ENCODE measurements around the gene GFOD2.

GFOD2 gene

DNA sequence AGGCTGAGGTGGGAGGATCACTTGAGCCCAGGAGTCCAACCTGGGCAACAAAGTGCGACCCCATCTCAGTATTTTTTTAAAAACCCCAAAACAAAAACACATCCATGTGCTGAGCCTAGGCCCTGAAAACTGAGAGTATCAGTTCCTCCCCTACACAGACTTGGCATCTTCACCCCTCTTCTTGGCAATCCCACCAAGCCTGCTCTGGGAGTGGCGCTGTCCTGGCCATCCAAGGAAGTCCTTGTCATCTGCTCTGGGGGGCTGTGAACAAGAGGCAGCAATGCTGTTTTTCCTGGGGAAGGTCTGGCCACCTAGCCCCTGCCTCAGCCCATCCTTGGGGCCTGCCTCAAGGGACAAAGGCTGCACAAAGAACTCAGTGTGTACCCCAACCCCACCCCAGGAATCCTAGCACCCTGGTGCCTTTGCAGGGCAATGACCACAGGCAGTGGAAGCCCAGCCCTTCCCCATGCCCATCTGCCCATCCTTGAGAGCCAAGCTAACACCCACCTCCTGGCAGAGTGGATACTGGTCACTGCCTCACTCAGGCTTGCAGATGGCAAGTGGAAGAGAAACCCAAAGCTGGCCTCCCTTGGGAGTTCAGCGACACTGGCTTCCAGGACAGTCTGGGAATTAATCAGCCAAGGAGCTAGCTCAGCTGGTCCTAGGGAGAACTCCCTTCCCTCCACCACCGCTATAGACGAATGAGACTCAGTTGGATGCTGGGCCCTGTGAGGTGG lies 14.8 kb upstream of the GFOD2 start:
- Histone ChIP-seq H3K4me1 (ENCODE audit: control insufficient read depth, insufficient read depth, low read length) (no peaks in the 10 kb centered on the region), H3K36me3 (ENCODE audit: control insufficient read depth in 2 of 2, insufficient read depth in 2 of 2, low read length in 2 of 2) (peaks cover 34 to 38% of the 10 kb centered on the region in 2 donors), H3K27me3 (ENCODE audit: control insufficient read depth in 1 of 2, insufficient read depth in 2 of 2, low read length in 2 of 2) (no peaks in the 10 kb centered on the region)

DNA sequence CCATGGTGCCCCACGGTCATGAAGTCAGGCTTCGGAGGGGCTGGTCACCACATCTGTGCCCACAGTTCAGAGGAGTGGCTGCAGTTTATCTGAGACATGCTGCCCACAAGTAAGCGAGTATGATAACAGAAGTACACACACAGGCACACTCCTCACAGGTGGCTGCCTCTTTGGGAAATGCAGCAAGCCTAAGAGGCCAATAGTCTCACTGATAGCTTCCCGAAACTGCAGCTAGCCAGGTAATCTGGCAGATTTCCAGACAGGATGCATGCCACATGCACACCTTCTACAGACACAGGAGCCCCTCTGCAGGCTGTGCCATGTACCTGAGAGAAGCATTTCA lies 12.6 kb upstream of the GFOD2 start:
- H3K27me3 ChIP-seq (ENCODE audit: control insufficient read depth in 1 of 2, insufficient read depth in 2 of 2, low read length in 2 of 2) = no peaks in the 10 kb centered on the region
- H3K4me1 ChIP-seq (ENCODE audit: control insufficient read depth, insufficient read depth, low read length) = no peaks in the 10 kb centered on the region
- H3K36me3 ChIP-seq (ENCODE audit: control insufficient read depth in 2 of 2, insufficient read depth in 2 of 2, low read length in 2 of 2) = peaks cover 51 to 52% of the 10 kb centered on the region in 2 donors
- no peak overlapping the region for H3K4me3 ChIP-seq (ENCODE audit: low read length in 2 of 2)
- no peaks in the 10 kb centered on the region for H3K9me3 ChIP-seq (ENCODE audit: control insufficient read depth in 2 of 2, low read length in 2 of 2)
- no peak overlapping the region for H3K9ac ChIP-seq (ENCODE audit: low read length in 2 of 2)
- H3K27ac ChIP-seq (ENCODE audit: low read length) = no peak overlapping the region

More for the DNA sequence above, 14.8 kb upstream of the GFOD2 start:
- no peak overlapping the region for H3K4me3 ChIP-seq (ENCODE audit: low read length in 2 of 2)
- no peak overlapping the region for H3K27ac ChIP-seq (ENCODE audit: low read length)
- no peaks in the 10 kb centered on the region for H3K9me3 ChIP-seq (ENCODE audit: control insufficient read depth in 2 of 2, low read length in 2 of 2)
- no peak overlapping the region for H3K9ac ChIP-seq (ENCODE audit: low read length in 2 of 2)

DNA sequence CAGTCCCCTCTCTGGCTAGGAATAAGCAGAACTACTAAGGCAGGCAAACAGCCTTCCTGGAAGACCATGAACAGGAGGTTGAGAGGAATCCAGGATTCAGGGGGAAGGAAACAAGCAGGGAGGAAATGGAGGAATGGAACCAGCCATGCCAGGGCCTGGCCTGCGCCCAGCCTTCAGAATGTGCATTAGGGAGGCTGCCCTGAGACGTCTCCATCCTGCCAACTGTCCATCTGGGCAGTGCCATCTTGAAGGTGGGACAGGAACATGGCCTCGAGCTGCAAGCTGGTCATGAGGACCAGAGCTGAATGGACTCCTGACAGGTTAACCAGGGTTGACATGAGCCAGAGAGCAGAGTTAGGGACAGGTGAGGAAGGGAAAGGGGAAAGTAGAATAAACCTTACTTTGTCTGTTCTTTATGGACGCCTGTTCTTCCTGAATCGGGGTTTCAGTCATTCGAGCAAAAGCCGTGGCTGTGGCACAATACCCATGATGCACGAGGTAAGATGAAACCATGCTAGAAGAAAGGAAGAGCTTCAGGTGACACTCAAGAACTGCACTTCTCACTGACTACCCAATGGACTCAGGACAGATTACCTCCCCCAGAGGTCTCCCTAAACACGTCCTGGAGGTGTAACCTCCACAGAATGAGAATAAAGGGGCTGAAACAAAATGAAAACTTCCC lies 12.1 kb upstream of the GFOD2 start:
- no peak overlapping the region for H3K9ac ChIP-seq (ENCODE audit: low read length in 2 of 2)
- H3K36me3 ChIP-seq (ENCODE audit: control insufficient read depth in 2 of 2, insufficient read depth in 2 of 2, low read length in 2 of 2) = peaks cover 54 to 56% of the 10 kb centered on the region in 2 donors
- H3K9me3 ChIP-seq (ENCODE audit: control insufficient read depth in 2 of 2, low read length in 2 of 2) = no peaks in the 10 kb centered on the region

DNA sequence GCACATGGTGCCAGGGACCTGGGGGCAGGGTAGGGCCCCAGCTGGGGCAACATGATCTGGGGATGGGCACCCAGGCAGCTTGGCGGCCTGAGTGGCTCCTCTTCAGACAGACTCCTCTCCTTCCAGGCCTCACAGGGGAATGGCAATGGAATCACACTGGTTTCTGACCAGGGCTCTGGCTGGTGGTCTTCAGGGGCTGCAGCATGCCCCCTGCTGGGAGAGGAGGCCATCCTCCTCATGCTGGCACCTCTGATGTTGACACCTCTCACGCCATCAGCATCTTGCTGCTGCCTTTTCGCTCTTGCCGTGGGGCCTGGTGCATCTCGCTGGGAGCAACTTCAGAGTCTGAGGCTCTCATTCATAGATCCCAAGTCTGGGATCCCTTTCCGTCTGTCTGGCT lies 11.2 kb upstream of the GFOD2 start:
- no peaks in the 10 kb centered on the region for H3K9me3 ChIP-seq (ENCODE audit: control insufficient read depth in 2 of 2, low read length in 2 of 2)
- H3K9ac ChIP-seq (ENCODE audit: low read length in 2 of 2) = no peak overlapping the region
- no peaks in the 10 kb centered on the region for H3K4me1 ChIP-seq (ENCODE audit: control insufficient read depth, insufficient read depth, low read length)
- H3K36me3 ChIP-seq (ENCODE audit: control insufficient read depth in 2 of 2, insufficient read depth in 2 of 2, low read length in 2 of 2) = peaks cover 55 to 57% of the 10 kb centered on the region in 2 donors
- no peaks in the 10 kb centered on the region for H3K27me3 ChIP-seq (ENCODE audit: control insufficient read depth in 1 of 2, insufficient read depth in 2 of 2, low read length in 2 of 2)
- H3K4me3 ChIP-seq (ENCODE audit: low read length in 2 of 2) = no peak overlapping the region
- no peak overlapping the region for H3K27ac ChIP-seq (ENCODE audit: low read length)

More for the DNA sequence above, 12.1 kb upstream of the GFOD2 start:
- no peaks in the 10 kb centered on the region for H3K4me1 ChIP-seq (ENCODE audit: control insufficient read depth, insufficient read depth, low read length)
- no peaks in the 10 kb centered on the region for H3K27me3 ChIP-seq (ENCODE audit: control insufficient read depth in 1 of 2, insufficient read depth in 2 of 2, low read length in 2 of 2)
- no peak overlapping the region for H3K4me3 ChIP-seq (ENCODE audit: low read length in 2 of 2)
- no peak overlapping the region for H3K27ac ChIP-seq (ENCODE audit: low read length)

DNA sequence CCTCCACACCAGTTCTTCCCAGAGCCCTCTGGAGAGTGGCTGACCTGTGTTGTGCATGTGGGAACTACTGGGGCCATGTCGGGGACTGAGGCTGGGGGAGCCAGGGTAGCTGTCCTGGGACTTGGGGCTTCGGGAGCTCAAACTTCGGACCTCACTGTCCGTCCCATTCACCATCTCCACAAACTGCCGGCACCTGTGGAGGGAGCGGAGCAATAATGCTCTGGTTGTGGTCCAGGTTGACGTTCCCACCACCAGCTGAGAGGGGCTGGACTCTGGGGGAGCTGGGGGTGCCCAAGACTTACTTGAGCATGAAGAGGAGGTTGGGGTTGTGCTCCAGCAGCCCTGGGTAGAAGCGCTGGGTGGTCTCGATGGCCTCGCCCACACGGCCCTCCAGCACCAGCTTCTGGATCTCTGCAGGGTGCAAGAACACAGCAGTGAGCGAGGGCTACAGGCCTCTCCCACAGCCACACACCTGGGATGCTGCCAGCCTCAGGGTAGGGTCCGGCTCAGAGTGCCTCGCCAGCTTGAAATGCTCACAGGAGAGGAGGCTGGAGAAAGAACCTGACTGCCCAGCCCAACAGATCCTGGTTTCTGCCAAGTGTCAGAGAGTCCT lies 10.6 kb upstream of the GFOD2 start:
- Histone ChIP-seq H3K27me3 (ENCODE audit: control insufficient read depth in 1 of 2, insufficient read depth in 2 of 2, low read length in 2 of 2) (no peaks in the 10 kb centered on the region), H3K36me3 (ENCODE audit: control insufficient read depth in 2 of 2, insufficient read depth in 2 of 2, low read length in 2 of 2) (peaks cover 57 to 59% of the 10 kb centered on the region in 2 donors)

DNA sequence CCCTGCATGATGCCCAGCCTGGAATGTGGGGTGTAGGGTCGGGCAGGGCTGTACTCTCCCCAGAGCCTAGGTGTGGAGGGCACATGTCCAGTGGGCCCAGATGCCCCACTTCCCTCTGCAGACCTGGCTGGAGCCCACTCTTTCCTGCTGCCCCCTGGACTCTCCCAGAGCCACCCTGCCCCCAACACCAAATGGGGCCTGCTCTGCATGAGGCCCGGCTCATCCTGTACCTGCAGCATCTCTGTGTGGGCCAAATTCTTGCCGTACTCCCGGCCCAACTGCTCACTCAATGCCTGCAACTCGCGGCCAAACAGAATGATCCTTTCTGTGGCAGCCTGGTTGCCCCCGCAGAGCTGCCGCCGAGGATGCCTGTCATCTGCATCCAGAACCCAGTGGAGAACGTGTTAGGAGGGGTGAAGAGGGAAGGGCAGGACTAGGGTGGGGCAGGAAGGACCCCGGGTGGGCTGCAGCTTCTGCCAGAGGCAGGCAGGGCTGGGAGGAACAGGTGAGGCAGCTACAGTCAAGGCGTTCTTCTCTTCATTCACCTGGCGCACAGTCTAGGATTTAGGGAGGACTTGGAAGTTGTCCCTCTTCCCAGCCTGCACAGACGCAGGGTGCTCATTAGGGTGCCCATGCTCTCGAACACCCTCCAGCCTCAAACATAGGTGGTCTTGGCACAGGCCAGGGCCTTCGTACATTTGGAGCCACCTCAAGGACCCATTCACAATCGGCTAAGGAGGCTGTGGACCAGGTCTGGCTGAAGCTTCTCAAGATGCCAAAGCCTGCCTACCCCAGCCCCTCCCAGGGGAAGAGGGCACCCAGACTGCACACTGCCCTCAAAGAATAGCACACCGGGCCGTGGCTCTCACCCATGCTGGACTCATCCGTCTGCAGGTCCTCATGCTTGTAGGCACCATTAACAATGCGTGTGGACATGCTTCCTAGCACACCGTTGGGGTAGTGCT lies 8.7 kb upstream of the GFOD2 start:
- Histone ChIP-seq H3K9ac (ENCODE audit: low read length in 2 of 2) (no peak overlapping the region), H3K36me3 (ENCODE audit: control insufficient read depth in 2 of 2, insufficient read depth in 2 of 2, low read length in 2 of 2) (peaks cover 51% of the 10 kb centered on the region in 2 donors), H3K4me1 (ENCODE audit: control insufficient read depth, insufficient read depth, low read length) (no peaks in the 10 kb centered on the region), H3K27me3 (ENCODE audit: control insufficient read depth in 1 of 2, insufficient read depth in 2 of 2, low read length in 2 of 2) (no peaks in the 10 kb centered on the region), H3K27ac (ENCODE audit: low read length) (no peak overlapping the region), H3K9me3 (ENCODE audit: control insufficient read depth in 2 of 2, low read length in 2 of 2) (no peaks in the 10 kb centered on the region), H3K4me3 (ENCODE audit: low read length in 2 of 2) (no peak overlapping the region)

More for the DNA sequence above, 10.6 kb upstream of the GFOD2 start:
- Histone ChIP-seq H3K9ac (ENCODE audit: low read length in 2 of 2) (no peak overlapping the region), H3K9me3 (ENCODE audit: control insufficient read depth in 2 of 2, low read length in 2 of 2) (no peaks in the 10 kb centered on the region), H3K27ac (ENCODE audit: low read length) (no peak overlapping the region), H3K4me3 (ENCODE audit: low read length in 2 of 2) (no peak overlapping the region), H3K4me1 (ENCODE audit: control insufficient read depth, insufficient read depth, low read length) (no peaks in the 10 kb centered on the region)

DNA sequence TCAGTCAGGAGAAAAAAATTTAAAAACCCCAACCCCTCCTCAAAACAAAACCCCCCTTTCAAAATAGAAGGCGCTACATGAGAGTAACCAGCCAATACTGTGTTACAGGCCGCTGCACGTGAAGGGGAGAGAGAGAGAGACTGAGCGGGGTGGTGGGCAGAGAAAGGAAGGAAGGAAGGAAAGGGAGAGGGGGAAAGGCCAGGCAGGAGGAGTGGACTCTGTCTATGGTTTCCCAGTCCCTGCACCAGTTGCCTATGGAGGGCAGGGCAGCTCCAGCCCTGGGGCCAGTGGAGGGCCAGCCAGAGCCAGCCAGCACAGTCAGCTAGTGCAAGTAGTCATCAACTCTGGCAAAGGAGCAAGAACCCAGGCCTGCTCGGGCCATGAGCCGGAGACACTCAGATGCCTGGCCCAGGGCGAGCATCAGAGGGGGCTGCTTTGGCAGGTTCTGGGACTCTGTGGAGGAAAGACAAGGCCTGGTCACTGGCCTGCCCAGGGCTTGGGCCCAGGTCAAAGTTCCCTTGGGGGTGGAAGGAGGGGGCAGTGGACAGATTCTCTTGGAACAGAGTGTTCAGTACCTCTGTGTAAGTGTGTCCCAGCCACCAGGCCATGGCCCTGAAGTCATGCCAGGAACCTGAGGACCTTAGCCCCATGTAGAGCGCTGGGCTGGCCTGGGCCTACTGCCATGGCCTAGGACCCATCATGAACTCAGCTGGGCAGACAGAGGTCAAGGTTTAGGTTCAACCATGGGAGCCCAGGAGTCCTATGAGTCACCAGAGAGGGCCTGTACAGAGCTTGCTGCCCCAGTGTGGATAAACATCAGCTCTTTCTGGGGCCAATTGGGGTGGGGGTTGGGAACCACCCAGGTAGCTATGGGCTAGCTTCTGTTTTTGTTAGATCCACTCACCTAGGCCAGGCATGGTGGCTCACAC lies 7.3 kb upstream of the GFOD2 start:
- H3K36me3 ChIP-seq (ENCODE audit: control insufficient read depth in 2 of 2, insufficient read depth in 2 of 2, low read length in 2 of 2) = peaks cover 45 to 50% of the 10 kb centered on the region in 2 donors
- no peak overlapping the region for H3K4me3 ChIP-seq (ENCODE audit: low read length in 2 of 2)
- H3K27me3 ChIP-seq (ENCODE audit: control insufficient read depth in 1 of 2, insufficient read depth in 2 of 2, low read length in 2 of 2) = no peaks in the 10 kb centered on the region
- no peak overlapping the region for H3K9ac ChIP-seq (ENCODE audit: low read length in 2 of 2)
- no peaks in the 10 kb centered on the region for H3K4me1 ChIP-seq (ENCODE audit: control insufficient read depth, insufficient read depth, low read length)
- H3K27ac ChIP-seq (ENCODE audit: low read length) = no peak overlapping the region
- no peaks in the 10 kb centered on the region for H3K9me3 ChIP-seq (ENCODE audit: control insufficient read depth in 2 of 2, low read length in 2 of 2)

DNA sequence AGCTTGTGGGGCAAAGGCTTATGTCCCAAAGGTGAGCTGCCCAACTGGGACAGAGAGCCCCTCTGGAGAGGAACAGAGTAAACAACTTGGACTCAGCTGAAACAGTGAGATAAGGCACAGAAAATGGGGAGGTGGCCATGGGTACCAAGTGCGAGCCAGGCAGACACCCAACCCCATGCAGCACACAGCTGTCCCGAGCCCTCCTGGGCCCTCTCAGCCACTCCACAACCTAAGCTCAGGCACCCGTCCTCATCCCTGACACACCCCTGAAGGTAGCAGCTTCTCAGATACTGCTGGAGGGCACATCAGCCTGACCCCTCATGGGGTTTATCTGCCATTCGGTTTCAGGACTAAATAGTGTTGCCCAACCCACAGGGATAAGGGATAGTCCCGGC lies 4.8 kb upstream of the GFOD2 start:
- Histone ChIP-seq H3K9ac (ENCODE audit: low read length in 2 of 2) (no peak overlapping the region), H3K4me3 (ENCODE audit: low read length in 2 of 2) (no peak overlapping the region), H3K36me3 (ENCODE audit: control insufficient read depth in 2 of 2, insufficient read depth in 2 of 2, low read length in 2 of 2) (peaks cover 22 to 27% of the 10 kb centered on the region in 2 donors), H3K4me1 (ENCODE audit: control insufficient read depth, insufficient read depth, low read length) (peaks cover 9% of the 10 kb centered on the region), H3K27ac (ENCODE audit: low read length) (no peak overlapping the region), H3K27me3 (ENCODE audit: control insufficient read depth in 1 of 2, insufficient read depth in 2 of 2, low read length in 2 of 2) (no peaks in the 10 kb centered on the region), H3K9me3 (ENCODE audit: control insufficient read depth in 2 of 2, low read length in 2 of 2) (no peaks in the 10 kb centered on the region)

DNA sequence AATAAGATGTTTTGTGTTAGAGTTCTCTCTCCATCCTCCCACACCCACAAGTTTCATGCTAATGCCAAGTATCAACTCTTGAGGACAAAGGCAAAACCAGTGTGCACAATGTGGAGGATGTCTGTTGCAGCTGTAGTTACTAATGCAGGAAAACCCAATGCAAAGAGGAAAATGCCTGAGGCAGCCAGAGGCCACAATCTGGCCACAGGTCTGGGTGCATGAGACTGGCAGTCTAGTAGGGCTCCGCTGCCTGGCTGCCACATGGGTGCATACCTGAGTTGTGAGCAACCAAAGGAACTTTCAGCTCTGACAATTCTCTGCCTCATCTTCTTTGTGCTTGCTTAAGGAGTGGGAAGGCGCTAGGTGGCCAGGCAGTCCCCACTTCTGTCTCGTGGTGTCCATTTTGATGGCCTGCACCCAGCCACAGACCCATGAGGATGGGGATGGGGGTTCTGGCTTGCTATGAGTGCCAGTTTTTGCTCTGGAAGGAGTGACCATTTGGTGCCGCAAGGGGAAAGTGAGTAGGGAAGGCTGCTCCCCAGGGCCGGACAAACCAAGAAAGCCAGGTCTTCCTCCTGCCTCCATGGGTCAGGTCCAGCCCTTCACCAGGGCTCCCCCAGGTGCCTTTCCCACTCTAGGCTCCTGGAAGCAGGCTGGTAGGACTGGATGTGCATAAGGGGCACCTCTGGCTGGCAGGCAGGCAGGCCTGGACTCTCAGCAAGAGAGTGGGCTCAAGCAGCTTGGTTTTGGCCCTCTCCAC lies 4.2 kb upstream of the GFOD2 start:
- Histone ChIP-seq H3K4me3 (ENCODE audit: low read length in 2 of 2) (no peak overlapping the region), H3K9me3 (ENCODE audit: control insufficient read depth in 2 of 2, low read length in 2 of 2) (no peaks in the 10 kb centered on the region), H3K4me1 (ENCODE audit: control insufficient read depth, insufficient read depth, low read length) (peaks cover 13% of the 10 kb centered on the region), H3K27ac (ENCODE audit: low read length) (no peak overlapping the region), H3K9ac (ENCODE audit: low read length in 2 of 2) (no peak overlapping the region), H3K27me3 (ENCODE audit: control insufficient read depth in 1 of 2, insufficient read depth in 2 of 2, low read length in 2 of 2) (no peaks in the 10 kb centered on the region), H3K36me3 (ENCODE audit: control insufficient read depth in 2 of 2, insufficient read depth in 2 of 2, low read length in 2 of 2) (peaks cover 17 to 21% of the 10 kb centered on the region in 2 donors)
